Adrenal gland (tissue), 12 donors: Measurements from ENCODE around the gene S1PR1. TPM values are rescaled to one million over a fixed set of nuclear protein-coding genes. Genes with fewer than 3 reads are reported as not detected.

Experiments
- DNase-seq, 7 donors: peaks; one replicate each; pipeline ENCODE4 v3.0.0-alpha.2; 2019 to 2020
- H3K27ac ChIP-seq, 5 donors: fragments of 200-600 bp; sonication (generic) in 4 of 5; 1 replicate in 3 of 5; 2 replicates in 2 of 5; pipeline versions ENCODE4 v1.5.1 to v1.8.0; 2016 to 2020; ENCODE audit warnings: mild to moderate bottlenecking in 1 of 5
- H3K27me3 ChIP-seq: fragments of 200-600 bp; 2 replicates; pipeline ENCODE4 v1.8.0; 2021
- H3K36me3 ChIP-seq, 2 donors: fragments of 200-600 bp; replicated peaks in 1 of 2; 1 replicate in 1 of 2; 2 replicates in 1 of 2; pipeline versions ENCODE4 v1.5.1 to v1.8.0; 2018 to 2022
- H3K4me1 ChIP-seq, 2 donors: fragments of 200-600 bp; replicated peaks in 1 of 2; 1 replicate in 1 of 2; 2 replicates in 1 of 2; pipeline versions ENCODE4 v1.5.1 to v1.8.0; 2018 to 2021
- H3K4me3 ChIP-seq, 4 donors: fragments of 200-600 bp; sonication (generic) in 3 of 4; one replicate each; pipeline ENCODE4 v1.5.1; 2016 to 2018
- H3K9me3 ChIP-seq, 3 donors: fragments of 200-600 bp; sonication (generic) in 1 of 3; replicated peaks in 1 of 3; 1 replicate in 2 of 3; 2 replicates in 1 of 3; pipeline versions ENCODE4 v1.5.1 to v1.8.0; 2016 to 2021
- CTCF ChIP-seq, 6 experiments: fragments of 450-650 bp in 4 of 6; fragments of 200-600 bp in 2 of 6; sonication (generic) in 1 of 6; IDR thresholded peaks; 1 replicate in 5 of 6; 2 replicates in 1 of 6; pipeline versions ENCODE4 v1.5.1 to v1.8.0; 2016 to 2021; ENCODE audit warnings: antibody characterized with exemption in 6 of 6, mild to moderate bottlenecking in 2 of 6, moderate library complexity in 1 of 6
- POLR2A ChIP-seq, 2 donors: fragments of 450-650 bp; IDR thresholded peaks; one replicate each; pipeline ENCODE4 v1.6.1; 2017; ENCODE audit warnings: antibody characterized with exemption in 2 of 2, mild to moderate bottlenecking in 2 of 2, moderate library complexity in 1 of 2
- WGBS, 4 donors: extraction: QIAGEN DNeasy Blood & Tissue Kit in 2 of 4; methylation state at CpG; one replicate each; pipeline versions ENCODE4 v1.1.5 to v1.1.7; 2013 to 2017; 5-methylcytosine and 5-hydroxymethylcytosine counted together
- intact Hi-C, 2 donors: fragments of 100-400 bp; cut with DNase I; formaldehyde crosslinking; loops; one replicate each; pipeline versions ENCODE4 v1.14.1 to v1.15.0; 2022 to 2023
- polyA plus RNA-seq, 3 donors: library from polyadenylated mRNA; stranded (reverse); fragments of 200-250 nt in 2 of 3; fragments of 350-450 nt in 1 of 3; fragmentation: Illumina TruSeq in 1 of 3; extraction: RNeasy Lipid Tissue Mini Kit (QIAGEN cat#74804) in 1 of 3; gene quantifications; one replicate each; pipeline ENCODE4 v1.2.3, GENCODE V29; 2013 to 2014
- total RNA-seq, 9 donors: library from RNA; depleted of rRNA in 4 of 9; stranded (reverse); fragments of >200 nt in 4 of 9; fragments of 120-200 nt in 1 of 9; fragmentation: NEBNext Ultra II Directional in 1 of 9; extraction: Animal tissue kit (Norgen Biotek cat#: 25700) in 1 of 9; gene quantifications; one replicate each; pipeline versions ENCODE4 v1.1.0 to v1.2.4, GENCODE V29; 2013 to 2023
- donor health status: healthy with polysubstance abuse.
- donor health status: Bipolar disorder and iron deficiency.
- donor health status: DM: yes; HTN: yes; CAD: no.
- donor health status: DM: no; HTN: no; CAD: no.
- donor health status: DM: no; HTN: no; CAD: no.
- donor health status: DM: yes; HTN: yes; CAD: no.

Gene S1PR1
- total and polyA plus RNA-seq, 12 donors = 11.3 to 45.6 (median 27.3) TPM

DNA sequence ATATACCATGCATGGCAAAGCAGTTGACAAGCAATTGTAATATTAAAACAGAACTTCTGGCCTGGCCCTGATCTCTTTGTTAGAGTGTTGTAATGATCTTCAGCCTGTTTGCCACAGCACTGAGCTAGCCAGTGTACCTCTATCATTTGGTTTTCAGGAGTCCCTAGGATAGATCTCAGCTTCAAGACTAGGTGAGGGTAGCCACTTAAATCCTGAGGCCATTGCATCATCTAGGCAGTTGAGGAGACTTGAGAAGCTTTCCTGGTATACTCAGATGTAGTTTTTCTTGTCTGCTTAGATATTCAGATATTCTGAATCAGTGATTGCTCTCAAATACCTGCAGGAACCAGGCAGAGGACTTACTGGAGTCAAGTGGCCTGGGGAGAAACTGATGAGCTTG is 14.7 kb downstream of the S1PR1 start:
- no peak for TF ChIP-seq CTCF (IDR thresholded peaks at IDR 0.05)
- no peak for TF ChIP-seq POLR2A (IDR thresholded peaks at IDR 0.05)
- H3K27me3 ChIP-seq = no peaks in the 10 kb centered on the region
- no peak overlapping the region for H3K4me3 ChIP-seq
- intact Hi-C loops = no loop called here
- no peak overlapping the region for H3K27ac ChIP-seq
- no peaks in the 10 kb centered on the region for H3K4me1 ChIP-seq
- DNase-seq = no peak
- H3K9me3 ChIP-seq = no peaks in the 10 kb centered on the region
- no peaks in the 10 kb centered on the region for H3K36me3 ChIP-seq

DNA sequence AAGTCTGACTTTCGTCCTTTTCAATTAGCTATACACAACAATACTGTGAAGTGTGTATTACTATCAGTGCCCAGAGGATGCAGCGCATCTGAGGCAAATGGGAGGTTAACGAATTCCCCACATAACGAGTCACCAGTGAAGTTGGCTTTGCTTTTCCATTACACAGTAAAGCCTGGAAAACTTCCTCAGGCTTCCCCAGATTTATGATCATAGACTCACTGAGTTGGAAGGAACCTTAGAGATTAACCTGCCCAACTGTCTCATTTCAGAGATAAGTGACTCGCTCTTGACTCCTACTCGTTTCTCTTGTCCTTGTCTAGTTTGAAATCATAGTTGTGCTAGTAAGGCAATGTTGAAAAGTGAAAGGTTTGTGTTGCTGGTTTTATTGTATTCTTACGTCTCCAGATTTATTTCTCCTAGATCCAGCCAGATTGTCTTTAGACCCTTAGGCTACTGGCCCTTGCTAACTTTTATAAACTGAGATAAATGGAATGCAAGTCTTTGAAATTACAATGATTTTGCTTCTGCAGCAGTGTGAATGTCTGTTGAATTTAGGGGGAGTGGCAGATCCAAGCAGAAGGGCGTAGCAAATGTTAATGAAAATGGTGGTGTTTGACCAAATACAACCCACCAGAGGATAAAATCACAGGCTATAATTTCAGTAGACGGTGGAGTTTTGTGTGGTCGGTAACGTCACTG is 17.3 kb downstream of the S1PR1 start:
- TF ChIP-seq POLR2A (IDR thresholded peaks at IDR 0.05) (no peak), CTCF (IDR thresholded peaks at IDR 0.05) (no peak)
- Histone ChIP-seq H3K27me3 (no peaks in the 10 kb centered on the region), H3K4me3 (no peak overlapping the region), H3K4me1 (no peaks in the 10 kb centered on the region), H3K36me3 (no peaks in the 10 kb centered on the region), H3K27ac (peak overlapping the region in 1 of 5 donors; percentile 2), H3K9me3 (no peaks in the 10 kb centered on the region)
- DNase-seq = peak in 5 of 7 donors; percentile 18 to 68 (median 44)
- WGBS, 4 donors = 52 to 64% (median 59%) methylated on average over 11 of the region's 11 CpGs
- intact Hi-C loops = no loop called here

- TF ChIP-seq CTCF (IDR thresholded peaks at IDR 0.05) (no peak), POLR2A (IDR thresholded peaks at IDR 0.05) (no peak)
Observed at GRCh38 chr1:101257500-101258325, 20.9 kb downstream of the S1PR1 start.

DNA sequence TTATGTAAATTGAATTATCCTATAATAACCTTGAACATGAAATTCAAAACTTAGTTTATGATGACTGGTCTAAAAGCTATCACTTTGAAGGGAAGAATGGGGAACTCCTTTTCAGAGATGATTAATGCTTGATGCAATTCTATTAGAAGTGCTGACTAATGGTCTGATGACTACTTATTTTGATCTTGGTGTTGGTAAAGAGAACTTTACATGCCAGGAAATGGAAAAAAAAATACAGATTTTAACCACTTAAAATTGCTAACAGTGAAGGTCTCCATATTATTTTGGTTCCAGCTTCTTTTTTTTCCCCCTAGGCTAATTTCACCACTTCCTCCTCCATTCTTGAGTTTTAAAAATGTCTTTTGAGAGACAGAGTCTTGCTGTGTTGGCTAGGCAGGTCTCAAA is 22.9 kb downstream of the S1PR1 start:
- no peaks in the 10 kb centered on the region for H3K36me3 ChIP-seq
- intact Hi-C loops = no loop called here
- H3K27ac ChIP-seq = peak overlapping the region in 3 of 5 donors; percentile 37 to 63 (median 42)
- TF ChIP-seq POLR2A (IDR thresholded peaks at IDR 0.05) (no peak), CTCF (IDR thresholded peaks at IDR 0.05) (no peak)
- DNase-seq = no peak
- H3K9me3 ChIP-seq = no peaks in the 10 kb centered on the region
- H3K4me1 ChIP-seq = peaks cover 18 to 39% of the 10 kb centered on the region in 2 donors
- no peaks in the 10 kb centered on the region for H3K27me3 ChIP-seq
- H3K4me3 ChIP-seq = no peak overlapping the region

More at GRCh38 chr1:101257500-101258325, 20.9 kb downstream of the S1PR1 start:
- peaks cover 18 to 32% of the 10 kb centered on the region in 2 donors for H3K4me1 ChIP-seq
- intact Hi-C loops = no loop called here
- WGBS, 4 donors = 79 to 94% (median 89%) methylated on average over 3 of the region's 3 CpGs
- no peak overlapping the region for H3K4me3 ChIP-seq
- H3K36me3 ChIP-seq = no peaks in the 10 kb centered on the region
- DNase-seq = peak in 3 of 7 donors; percentile 27 to 42 (median 31)
- no peaks in the 10 kb centered on the region for H3K27me3 ChIP-seq
- H3K9me3 ChIP-seq = no peaks in the 10 kb centered on the region
- H3K27ac ChIP-seq = no peak overlapping the region
